Activated CD4-positive, CD25-positive, alpha-beta regulatory T cell (primary cell): ENCODE measurements around the gene CENPA.
"Not testable (repeated sequence)": the region's sequence is repeated elsewhere in the genome, so short reads cannot be mapped to it uniquely, and the experiment has no call there.

ENCODE experiments used
- DNase-seq, 4 experiments: peaks; one replicate each; lab custom pipeline; 2025; lab: John Stamatoyannopoulos, UW

The CENPA gene

DNA sequence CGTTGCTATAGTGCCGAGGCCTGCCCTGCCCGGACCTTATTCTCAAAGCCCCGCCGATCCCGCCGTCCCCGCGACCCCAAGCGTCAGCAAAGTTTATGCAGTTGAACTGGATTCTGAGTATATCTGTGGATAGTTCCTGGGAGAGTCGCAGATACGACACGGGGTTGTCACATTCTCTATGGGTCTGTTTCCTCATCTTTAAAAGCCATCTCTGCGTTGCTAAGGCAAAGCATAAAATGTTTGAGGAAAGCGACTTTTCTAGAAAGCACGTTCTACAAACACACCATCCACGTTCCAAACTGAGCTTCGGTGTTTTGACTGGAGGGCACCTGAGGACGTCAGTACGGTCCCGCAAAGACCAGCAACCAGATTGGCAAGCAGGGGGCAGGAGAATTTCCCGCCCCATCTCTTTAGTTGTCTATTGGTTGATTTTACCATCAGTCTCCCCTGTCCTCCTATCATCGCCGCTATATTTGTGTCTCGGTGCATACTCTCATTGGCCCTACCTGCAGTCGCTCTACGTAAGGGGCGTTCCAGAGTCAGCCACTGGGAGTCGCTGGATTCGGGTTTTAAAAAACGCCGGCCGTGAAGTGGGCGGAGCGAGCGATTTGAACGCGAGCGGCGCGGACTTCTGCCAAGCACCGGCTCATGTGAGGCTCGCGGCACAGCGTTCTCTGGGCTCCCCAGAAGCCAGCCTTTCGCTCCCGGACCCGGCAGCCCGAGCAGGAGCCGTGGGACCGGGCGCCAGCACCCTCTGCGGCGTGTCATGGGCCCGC is at the start of gene CENPA:
TSS of gene CENPA (plus strand) at position 626 of the 776 bp plus-strand sequence. CDS start at position 767, 141 bp downstream.
- DNase-seq = peak; percentile 87 to 90 (median 88)

DNA sequence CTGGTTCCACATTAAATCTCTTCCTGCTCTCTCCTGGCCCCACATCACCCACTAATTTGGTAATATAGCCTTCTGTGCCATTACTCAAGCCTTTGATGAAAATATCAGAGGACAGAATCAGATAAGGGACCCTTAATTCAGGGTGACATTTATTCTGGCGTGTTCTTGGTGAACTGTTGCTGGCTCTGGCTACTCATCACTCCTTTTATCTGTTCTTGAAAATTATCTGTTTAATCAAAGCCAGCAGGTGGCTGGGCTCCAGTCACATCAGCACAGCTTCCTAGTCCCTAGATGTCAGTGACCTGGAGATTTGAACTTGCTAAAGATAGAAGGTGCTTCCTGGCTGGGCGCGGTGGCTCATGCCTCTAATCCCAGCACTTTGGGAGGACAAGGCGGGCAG is 48.6 kb upstream of the CENPA start:
- no peak for DNase-seq

DNA sequence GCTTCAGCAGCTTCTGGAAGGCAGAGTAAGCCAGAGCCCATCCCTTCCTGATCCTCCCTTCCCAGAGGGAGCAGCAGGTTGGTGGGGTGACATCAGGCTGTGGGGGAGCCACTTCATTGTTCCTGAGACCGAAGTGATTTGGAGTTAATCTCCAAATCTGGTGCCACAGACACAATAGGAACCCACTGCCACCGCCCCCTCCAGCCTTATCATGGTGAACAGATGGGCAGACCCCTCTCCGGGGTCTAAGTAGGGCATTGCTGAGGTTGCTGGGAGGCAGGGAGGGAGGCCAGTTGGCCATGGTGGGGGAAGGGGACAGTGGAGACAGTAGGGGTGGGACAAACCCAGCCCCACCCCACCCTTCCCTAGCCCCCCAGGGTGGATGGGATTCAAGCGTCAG is 47.4 kb upstream of the CENPA start:
- no peak for DNase-seq

DNA sequence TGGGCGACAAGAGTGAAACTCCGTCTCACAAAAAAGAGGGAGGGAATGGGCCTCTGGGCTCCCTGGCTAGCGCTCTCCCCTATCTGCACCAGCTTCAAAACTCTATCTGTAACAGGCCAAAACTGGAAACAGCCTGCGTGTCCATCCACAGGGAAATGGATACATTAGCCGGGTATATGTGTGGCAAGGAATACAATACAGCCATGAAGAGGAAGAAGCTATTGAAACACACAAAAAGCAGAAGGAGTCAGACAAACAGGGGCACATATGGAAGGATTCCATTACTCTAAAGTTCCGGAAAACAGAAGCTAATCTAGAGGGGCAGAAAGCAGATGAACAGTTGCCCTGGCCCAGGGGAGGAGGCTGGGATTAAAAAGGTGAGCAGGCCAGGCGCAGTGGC is 46.3 kb upstream of the CENPA start:
- DNase-seq = no peak

- DNase-seq = no peak
Measured at GRCh38 chr2:26740346-26740745, 45.5 kb upstream of the CENPA start.

DNA sequence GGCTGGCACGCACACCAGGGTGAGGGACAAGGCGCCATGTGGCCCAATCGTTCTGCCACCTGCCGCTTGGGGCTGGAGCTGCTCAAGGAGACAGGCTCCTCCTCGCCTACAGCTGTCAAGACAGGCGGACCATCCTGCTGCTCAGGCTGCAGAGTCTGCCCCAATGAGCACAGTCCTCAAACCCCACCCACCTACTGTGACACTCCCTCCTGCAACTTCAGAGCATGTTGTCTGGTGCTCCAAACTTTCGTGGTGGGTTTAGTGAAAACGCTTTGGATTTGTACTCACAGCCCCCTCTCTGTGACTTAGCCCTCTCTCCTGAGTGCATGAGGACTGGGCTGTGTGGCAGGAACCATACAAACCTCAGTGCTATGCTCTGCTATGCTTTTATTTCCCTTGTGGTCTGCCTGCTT is 45.0 kb upstream of the CENPA start:
- DNase-seq = no peak

DNA sequence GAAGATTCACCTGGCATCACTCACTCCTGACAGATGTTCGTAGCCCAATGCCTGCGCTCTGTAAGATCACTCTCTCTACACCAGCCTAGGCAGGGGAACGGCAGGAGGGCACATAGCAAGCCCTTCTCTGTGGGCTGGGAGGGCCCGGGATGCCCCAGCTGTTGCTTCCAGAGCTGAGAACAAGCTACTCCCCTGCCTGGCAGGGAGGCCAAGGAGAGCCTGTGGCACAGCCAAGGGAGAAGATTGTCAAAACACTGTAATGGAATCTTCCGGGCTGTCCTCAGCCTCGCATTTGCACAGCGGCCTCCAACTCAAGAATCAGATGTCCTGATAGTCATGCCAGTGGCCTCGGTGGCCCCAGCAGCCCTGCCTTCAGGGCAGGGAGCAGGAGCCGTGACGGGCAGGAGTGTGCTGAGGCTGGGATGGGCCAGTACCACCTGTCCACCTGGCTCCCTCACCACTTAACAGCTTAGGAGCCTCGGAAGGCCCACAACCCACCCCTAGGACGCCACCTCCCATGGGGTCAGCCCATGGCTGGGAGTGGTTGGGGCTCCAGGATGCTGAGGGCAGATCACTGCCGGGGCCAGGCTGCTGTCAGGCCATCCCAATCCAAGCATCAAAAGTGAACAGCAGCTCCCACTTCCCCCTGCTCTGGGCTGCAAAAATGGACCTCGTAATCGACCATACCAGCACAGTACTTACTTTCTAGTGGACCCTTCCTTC is 43.6 kb upstream of the CENPA start:
- DNase-seq = no peak

DNA sequence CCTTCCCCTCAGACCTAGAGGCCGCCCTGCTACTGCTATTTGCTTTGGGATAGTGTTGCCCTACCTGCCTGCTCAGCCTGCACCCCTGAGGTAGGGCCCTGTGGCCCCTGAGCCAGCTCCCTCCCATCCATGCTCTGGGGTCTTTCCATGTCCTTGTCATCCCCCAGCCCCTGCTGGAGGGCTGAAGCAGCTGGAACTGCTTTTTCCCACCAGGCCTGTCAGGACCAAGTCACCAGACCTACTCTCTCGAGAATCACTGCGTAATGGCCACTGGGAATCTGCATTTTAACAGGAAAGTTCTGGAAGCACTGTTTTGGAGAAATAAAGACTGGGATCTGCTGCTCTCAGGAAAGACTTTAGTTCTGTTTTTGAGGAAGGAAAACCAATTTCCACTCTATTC is 42.0 kb upstream of the CENPA start:
- DNase-seq = no peak

GRCh38 chr2:26744953-26745352 is 40.9 kb upstream of the CENPA start:
- no peak for DNase-seq

- DNase-seq = peak; percentile 44 to 77 (median 62)
Measured at GRCh38 chr2:26745609-26746327, 40.1 kb upstream of the CENPA start.

DNA sequence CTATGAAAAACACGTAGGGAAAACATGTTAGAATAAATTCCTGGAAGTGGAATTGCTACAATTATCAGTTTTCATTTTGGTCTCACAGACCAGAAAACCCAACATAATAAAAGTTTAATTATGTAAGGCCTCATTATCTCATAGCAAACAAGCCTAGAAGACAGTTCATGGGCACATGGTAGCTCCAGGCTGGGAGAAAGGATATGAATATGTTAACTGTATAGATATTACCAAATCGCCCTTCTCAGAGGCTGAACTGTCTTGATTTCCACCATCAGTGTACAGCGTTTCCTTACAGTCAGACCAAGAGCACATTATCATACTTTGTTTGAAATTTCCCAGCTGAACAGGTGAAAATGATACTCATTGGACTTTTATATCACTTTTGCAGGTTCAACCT is 38.9 kb upstream of the CENPA start:
- DNase-seq = no peak

- DNase-seq = not testable (repeated sequence)
Measured at GRCh38 chr2:26749787-26750420, 36.0 kb upstream of the CENPA start.

DNA sequence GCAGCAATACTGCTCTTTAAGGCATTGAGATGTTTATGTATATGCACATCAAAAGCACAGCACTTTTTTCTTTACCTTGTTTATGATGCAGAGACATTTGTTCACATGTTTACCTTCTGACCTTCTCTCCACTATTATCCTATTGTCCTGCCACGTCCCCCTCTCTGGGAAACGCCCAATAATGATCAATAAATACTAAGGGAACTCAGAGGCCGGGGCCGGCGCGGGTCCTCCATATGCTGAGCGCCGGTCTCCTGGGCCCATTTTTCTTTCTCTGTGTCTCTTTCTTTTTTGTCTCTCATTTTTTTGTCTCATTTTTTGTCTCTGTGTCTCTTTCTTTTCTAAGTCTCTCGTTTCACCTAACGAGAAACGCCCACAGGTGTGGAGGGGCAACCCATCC is 35.4 kb upstream of the CENPA start:
- DNase-seq = not testable (repeated sequence)

- no peak for DNase-seq
Measured at GRCh38 chr2:26752656-26753055, 33.2 kb upstream of the CENPA start.

- no peak for DNase-seq
Measured at GRCh38 chr2:26754539-26754938, 31.3 kb upstream of the CENPA start.

- no peak for DNase-seq
Measured at GRCh38 chr2:26754972-26755670, 30.7 kb upstream of the CENPA start.

DNA sequence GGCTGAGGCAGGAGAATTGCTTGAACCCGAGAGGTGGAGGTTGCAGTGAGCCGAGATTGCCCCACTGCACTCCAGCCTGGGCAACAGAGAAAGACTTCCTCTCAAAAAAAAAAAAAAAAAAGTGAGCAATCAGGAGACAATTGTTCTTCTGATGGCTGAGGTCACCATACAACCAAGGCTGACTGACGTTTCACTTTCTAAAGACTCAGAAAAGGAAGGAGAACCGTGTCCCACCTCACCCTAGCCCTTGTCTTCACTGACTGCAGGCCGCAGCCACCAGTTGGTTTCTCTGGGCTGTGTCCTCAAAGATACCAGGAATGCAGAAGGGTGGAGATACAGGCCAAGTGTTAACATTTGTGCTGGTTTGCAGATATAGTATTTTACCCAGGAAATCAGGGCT is 29.5 kb upstream of the CENPA start:
- no peak for DNase-seq

- no peak for DNase-seq
Measured at GRCh38 chr2:26757873-26758789, 27.7 kb upstream of the CENPA start.

DNA sequence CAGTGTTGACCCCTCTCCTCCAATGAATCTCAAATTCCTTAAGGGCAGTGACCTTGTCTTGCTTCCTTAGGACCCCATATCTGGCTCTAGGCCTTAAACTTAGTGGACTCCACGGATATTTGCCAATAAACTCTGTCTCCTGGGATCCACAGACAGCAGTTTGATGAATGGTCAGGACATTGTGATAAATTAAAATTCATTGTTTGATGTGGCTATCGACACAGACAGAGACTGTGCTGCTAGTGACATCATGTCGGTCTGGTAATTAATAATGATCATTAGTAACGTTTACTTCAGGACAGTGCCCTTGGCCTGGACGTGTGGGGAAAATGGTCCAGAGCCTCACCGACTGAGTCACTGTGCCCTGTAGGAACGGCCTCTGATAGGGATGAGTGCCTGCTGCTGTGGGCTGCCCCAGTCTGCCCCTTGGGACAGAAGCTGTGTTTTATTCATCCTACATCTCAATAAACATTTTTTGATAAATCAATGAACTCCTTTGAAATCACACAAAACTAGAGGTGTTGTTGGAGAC is 27.0 kb upstream of the CENPA start:
- DNase-seq = no peak

GRCh38 chr2:26759845-26760244 is 26.0 kb upstream of the CENPA start:
- no peak for DNase-seq
